ENCODE measurements around the gene GAS1. TPM values are rescaled to one million over a fixed set of nuclear protein-coding genes. Genes with fewer than 3 reads are reported as not detected.

Gene GAS1
- total and polyA plus RNA-seq, 2 of the 4 experiments (the other 2 are of a cell fraction), result 1.8 to 2.2 TPM

- TF ChIP-seq ELK1 (IDR thresholded peaks at IDR 0.05; ENCODE audit: borderline replicate concordance, low read depth, low read length) (no peak), CEBPB (IDR thresholded peaks at IDR 0.05; ENCODE audit: low read depth, low read length) (no peak)
Measured at GRCh38 chr9:86943201-86944113, 3.8 kb downstream of the GAS1 start (continued).

All from IMR-90 (cell line).